HG02759 (cell line): ENCODE data around the gene FBXL16.

Source experiments
- ATAC-seq: cut with Tn5 transposase; IDR thresholded peaks from one replicate; pipeline ENCODE4 v1.9.1; 2021; ENCODE audit warnings: mild to moderate bottlenecking, moderate library complexity; ENCODE audit not compliant: unreplicated experiment

Gene FBXL16

DNA sequence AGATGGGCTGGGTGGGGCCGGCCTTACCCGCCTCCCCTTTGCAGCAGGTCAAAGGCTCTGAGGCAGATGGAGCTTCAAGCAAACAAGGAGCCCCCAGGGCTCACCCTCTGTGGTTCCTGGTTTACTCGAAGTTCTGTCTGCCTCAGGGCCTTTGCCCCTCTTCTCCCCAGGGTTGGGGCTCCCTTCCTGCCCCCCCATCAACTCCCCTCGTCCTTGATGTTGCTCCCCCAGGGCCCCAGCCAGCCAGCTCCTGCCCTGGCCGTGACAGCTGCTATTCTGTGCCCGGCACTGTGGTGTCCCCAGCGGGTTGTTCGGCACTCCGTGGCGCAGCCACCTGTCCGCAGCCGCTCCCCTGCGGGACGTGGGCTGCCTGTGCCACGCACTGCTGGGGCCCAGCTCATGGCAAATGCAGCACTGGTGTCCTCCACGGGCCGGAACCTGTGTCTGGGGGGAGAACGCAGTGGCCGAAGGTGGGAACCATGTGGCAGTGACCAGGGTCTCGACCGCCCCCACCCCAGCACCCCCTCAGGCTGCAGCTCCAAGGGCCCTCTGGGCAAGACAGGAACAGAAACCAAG, 5.0 kb upstream of the FBXL16 start:
- no peak for ATAC-seq

DNA sequence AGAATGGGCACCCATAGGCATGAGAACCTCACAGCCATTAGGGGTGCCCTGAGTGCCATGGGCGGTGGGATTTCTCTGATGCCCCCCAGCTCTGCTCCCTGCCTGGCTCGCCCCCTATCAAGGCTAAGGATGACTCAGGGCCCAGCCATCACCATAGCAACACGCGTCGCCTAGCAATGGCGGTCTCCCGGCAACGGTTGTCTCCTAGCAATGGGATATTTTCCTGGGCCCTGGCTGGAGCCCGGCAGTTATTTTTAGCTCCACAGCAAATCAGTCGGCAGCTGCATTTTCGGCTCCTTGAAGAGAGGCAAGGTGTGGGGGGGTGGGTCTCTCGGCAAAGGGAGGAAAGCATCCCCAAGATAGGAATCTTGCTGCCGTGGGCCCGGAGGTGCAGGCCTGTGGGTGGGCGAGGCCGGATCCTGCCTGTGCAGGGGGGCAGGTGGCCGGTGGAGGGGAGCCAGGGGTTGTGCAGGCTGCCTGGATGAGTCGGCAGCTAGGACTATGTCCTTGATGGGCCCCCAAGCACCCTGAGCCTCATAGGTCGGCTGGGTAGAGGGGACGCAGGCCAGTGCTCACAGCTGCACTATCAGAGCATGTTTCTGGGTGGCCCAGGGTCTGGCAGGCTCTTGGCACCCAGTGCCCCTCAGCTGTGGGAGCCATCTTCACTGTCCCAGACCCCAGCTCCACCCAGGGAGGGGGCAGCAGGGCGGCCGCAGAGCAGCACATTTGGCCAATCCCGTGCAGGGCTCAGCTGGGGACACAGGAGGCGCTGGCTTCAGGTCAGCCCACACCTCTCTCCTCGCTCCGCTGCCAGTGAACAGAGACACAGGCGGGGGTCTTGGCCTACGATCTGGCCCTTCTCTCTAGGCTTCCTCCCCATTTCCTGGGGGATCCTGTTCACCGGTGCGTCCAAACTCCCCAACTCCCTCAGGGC, 4.2 kb upstream of the FBXL16 start:
- ATAC-seq: no peak

DNA sequence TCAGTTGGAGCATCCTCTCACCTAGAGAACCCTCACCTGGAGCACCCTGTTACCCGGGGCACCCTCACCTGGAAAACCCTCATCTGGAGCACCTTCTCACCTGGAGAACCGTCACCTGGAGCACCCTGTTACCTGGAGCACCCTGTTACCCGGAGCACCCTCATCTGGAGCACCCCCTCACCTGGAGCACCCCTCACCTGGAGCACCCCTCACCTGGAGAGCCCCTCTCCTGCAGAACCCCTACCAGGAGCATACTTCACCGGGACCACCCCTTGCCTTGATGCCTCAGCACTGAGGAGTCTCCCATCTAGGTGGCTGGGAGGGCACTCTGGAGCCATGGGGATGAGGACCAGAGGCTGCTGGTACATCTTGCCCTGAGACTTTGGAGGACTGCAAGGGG, 3.4 kb upstream of the FBXL16 start:
- ATAC-seq: no peak

DNA sequence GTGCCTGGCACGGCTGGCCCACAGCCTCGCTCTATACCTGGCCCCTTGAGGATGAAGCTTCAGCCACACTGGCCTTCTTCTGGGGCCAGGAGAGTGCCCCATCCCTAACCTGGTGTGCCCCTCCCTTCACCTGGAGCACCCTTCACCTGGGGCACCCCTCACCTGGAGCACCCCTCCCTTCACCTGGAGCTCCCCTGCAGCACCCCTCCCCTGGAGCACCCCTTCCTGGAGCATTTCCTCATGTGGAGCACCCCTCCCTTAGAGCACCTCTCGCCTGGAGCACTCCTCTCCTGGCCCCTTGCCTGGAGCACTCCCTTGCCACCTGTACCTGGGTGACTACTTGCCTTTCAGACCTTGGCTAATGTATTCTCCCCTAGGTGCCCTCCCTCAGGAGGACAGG, 2.4 kb upstream of the FBXL16 start:
- ATAC-seq: no peak

DNA sequence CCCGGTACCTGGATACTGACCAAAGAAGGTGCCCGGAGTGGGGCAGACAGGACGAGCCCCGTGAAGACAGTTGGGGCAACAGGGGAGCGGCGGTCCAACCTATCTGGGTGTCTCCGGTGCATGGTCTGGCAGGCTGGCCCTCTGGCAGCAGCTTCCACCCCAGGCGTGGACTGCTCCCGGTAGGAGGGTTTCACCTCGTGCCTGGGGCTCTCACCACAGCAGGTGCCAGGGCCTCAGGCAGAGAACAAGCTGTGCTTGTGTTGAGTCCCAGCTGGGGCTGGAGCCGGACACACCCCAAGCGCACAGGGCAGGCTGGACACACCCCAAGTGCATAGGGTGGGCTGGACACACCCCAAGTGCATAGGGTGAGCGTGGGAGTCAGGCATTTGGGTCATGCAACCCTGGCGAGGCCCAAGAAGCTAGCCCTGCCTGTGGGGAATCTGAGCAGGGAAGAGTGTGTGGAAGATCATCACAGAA, 1.5 kb upstream of the FBXL16 start:
- no peak for ATAC-seq

DNA sequence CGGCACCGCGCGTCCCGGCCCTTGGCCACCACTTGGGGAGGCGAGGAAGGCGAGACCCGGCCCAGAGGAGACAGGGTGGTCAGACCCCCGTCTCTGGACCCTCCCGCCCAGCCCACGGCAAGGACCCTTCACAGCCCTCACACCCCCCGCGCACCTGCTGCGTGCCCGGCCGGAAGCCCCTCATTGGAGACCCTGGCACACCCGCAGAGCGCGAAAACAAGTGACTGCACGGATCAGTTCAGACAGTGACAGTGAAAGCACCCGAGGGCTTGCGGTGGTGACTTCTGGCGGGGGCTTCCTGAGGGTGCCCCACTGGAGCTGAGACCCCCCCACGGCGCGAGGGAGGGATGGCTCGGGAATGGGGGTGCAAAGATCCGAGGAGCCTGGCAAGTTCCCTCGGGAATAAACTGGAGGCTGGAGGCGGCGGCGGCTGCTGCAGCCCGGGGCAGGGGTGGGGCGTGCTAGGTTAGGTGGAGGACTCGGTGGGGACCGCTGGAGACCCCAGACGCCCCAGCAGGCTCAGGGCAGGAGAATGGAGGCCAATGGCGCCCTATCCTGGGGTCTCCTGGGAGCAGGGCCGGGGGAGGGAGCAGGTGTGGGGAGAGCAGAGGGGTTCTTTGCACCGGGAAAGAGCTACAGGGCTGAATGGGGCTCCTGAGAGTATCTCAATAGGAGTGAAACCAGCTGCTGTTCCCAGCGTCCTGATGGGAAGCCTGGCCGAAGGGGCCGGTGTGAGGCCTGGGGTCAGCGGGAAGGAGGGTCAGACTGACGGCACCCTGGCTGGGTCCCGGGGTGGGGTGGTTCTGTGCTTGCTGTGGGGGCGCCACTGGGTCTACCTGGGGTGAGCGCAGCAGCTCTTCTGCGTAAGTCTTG, 824 bp upstream of the FBXL16 start:
- no peak for ATAC-seq

DNA sequence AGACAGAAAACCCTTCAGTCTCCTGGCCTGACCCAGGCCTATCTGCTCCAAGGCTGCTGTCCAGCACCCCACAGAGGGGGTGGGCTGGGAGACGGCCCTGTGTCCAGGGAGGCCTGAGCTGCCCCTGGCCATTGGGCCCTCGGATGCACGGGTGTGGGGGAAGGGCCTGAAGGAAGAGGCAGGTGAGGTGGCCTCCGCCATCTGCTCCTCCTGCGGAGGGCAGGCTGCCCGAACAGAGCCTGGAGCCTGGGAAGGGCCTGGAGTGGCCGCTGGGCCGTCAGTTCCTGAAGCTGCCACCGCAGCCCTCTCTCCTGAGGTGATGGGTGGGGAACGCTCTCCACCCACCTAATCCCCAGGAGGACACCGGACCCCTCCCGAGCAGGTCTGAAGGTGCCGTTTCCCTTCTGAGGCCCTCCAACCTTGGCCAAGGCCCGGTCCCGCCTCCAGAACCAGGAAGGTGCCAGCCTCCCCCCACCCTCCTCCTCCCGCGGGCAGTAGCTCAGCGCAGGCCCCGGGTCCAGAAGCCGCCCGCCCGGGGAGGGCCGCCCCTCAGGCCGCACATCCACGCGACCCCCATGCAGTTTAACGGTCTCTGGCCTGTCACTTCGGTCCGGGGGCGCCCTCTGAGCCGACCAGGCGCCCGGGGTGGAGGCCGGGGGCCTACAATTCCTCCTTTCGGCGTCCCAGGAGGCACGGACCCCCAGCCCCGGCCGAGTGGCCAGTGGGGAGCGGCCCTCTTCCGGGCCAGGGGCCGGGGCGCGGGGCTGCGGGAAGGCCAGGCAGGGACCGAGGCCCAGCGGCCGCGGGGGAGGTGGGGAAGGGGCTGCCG, 835 bp downstream of the FBXL16 start:
- ATAC-seq: no peak

DNA sequence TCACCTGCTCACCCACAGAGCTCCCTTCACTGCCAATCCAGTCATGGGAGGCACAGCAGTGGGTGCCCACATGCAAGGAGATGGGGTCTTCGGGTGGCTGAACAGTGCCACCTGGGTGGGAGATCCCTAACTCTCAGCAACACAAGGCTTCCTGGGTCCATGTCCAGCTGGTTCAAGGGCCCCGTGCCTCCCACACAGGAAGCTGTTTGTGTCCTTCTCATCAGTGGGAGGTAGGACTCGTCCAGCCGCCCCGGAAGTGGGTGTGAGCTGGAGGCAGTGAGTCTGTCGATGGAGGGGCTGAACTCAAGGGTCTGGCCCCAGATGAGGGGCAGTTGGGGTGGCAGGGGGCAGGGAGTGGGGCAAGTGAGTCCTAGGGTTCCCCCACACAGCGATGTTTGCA, 1.6 kb downstream of the FBXL16 start:
- ATAC-seq: no peak

DNA sequence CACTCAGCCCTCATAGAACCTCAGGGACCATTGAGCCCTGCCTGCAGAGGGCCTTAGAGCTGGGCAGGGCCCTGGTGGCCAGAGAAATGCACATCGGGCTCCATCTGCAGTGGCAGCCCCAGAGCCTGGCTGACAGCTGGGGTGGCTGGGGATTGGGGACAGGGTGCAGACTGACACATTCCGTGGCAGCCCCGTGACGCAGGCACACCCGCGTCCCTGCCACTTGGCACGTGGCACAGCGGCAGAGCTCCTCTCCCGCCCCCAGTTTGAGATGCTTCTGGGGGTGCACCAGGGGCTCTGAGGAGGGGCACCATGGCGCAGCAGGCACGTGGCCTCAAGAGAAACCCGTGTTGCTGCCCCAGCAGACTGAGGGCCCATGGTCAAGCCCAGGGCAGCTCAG, 2.2 kb downstream of the FBXL16 start:
- ATAC-seq: no peak

DNA sequence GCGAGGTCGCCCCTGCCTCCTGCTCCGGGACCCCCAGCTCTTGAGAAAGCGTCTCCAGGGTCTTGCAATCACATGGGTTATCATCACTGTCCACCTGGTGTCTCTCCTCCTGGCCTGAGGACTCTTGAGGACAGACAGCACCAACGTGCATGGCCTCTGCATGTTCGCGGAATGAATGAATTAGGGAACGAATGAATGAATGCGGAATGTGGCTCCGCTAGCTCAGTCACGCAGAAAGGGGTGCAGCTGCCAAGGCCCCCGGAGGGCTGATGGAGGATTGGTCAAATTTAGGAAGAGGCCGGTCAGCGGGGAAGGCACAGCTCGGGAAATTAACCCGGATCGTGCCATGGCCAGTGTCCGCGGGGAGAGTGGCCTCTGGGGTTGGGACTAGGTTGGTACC, 3.3 kb downstream of the FBXL16 start:
- no peak for ATAC-seq

DNA sequence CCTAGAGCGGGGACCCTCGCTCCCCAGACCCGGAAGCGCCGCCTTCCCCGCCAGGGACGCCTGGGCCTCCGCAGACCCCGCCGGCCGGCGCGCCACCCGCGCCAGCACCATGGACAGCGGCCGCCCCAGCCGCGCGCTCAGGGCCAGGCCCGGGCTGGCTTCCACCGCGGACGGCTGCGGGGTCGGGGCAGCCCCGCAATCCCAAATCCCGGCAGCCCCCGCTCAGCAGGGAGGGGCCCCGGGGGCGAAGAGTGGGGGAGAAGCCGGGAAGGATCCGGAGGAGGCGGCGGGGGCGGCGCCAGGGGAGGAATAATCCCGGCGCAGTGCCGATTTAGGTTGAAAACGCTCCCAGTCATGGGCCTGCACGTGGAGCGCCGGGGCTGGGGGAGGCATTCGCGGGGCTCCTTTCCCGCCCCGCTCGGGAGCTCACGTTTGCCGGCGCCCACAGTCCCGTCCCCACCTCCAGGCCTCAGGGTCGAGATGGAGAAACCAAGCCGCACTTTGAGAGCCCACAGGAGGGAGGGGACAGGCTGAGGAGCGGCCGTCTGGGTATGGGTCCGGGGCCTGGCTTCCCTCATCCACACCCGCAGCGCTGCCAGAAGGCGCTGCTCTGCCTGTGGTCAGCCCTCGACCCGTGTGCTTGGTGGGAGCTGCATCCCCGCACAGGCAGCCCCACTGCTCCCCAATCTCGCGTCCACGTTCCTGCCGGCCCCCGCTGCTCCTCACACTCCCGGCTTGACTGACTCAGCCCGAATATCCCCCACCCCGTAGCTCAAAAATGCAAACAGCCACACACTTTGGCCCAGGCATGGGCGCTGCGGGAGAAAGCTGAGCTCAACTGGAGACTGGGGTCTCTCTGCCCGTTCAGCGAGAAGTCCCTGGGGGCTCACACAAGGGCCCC, 4.7 kb downstream of the FBXL16 start:
- ATAC-seq: no peak

DNA sequence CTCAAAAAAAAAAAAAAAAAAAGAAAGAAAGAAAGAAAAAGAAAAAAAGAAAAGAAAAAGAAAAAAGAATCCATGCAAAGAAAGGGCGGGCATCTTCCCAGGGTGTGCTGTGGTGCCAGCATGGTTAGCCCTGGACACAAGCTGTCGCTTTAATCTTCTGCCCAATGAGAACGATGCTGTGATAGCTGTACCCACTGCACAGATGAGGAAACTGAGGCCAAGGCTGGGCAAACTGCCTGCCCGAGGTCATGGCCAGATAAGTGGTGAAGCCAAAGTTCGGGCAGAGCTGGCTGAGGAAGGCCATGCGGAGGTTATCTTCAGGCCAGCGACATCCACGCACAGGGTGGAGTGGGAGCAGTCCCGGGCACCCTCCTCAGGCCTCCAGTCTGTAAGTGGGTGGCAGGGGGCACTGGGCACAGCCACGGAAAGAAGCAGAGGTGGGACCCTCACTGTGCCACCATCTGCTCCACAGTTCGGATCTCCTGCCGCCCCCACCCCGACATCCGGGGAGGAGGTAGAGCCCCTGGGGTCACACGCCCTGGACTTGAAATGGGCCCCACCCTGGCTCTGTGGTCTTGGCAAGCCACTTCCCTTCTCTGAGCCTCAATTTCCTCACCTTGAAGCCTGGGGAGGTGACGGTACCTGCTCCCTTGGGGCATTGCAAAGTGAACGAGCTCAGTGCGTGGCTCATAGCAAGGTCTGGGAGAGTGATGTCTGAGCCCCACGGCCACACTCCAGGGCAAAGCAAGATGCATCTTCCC, 6.5 kb downstream of the FBXL16 start:
- ATAC-seq: no peak

DNA sequence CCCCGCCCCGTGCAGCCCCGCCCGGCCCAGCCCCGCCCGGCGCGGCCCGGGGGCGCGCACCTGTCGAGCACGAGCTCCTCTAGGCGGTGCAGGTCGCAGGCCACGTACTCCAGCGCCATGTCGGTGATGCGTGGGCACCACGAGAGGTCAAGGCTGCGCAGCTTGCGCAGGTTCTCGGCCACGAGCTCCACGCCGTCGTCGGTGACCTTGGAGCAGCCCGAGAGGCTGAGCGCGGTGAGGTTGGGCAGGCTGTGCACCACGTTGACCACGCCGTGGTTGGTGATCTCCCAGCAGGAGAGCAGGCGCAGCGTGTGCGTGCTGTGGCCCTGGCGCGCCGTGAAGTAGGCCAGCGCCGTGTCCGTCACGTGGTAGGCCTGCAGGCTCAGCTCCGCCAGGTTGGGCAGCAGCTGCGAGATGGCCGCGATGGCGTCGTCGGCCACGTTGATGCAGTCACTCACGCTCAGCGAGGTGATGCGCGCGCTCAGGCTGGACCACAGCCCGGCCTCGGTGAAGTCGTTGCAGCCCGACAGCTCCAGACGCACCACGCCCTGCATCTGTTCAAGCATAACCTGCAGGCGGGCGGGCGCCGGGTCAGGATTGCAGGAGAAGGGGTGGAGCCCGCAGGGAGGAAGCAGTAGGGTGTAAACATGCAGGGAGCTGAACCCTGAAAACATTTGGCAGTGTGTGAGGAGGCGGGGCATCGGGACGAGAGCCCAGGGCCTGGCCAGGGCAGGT, 10.1 kb downstream of the FBXL16 start:
- no peak for ATAC-seq

DNA sequence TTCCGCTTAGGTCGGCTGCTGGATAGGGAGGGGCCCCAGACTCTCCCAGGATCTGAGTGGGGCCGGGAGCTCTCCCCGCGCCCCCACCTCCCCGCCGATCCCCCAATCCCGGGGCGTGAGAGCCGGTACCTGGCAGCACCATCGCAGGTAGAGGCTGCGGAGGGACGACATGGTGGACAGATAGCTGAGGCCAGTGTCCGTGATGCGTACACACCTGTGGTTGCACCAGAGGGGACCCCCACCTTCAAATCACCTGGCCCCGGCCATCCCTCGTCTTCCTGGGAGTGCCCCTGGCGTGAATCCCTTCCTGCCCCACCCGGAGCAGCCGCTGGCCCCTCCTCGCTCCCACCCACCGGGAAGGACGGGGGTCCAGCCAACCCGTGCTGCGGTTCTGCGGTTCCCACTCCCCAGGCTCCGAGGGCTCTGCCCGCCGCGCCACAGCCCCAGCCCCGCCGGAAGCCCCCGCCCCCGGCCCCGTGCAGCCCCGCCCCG, 10.7 kb downstream of the FBXL16 start:
- ATAC-seq: no peak

DNA sequence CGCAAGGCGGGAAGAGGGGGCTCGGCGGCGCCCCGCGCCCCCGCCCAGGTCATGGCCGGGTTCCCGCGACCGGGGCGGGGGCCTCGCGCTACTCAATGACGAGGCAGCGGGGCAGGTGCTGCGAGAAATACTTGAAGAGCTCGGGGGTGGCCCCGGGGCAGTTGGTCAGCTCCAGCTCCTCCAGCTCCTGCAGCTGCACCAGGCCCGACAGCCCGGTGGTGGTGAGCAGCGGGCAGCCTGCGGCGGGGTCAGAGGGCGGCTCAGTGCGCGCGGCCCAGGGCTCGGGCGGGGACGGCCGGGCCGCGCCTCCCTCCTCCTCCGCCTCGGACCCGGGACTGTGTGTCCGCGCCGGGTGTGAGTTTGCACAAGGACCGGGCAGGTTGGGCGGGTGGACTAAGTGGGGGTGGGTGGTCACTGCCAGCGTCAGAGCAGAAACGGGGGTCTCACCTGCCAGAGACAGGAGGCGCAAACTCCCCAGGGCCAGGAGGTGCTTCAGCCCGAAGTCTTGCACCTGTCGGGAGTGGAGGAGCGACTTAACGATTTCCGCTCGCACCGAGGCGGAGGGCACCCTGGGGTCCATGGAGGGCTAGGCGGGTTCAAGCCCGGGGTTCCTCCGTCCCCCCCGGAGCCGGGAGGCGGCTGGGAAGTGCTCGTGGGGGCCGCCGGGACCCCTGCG, 11.3 kb downstream of the FBXL16 start:
- no peak for ATAC-seq

DNA sequence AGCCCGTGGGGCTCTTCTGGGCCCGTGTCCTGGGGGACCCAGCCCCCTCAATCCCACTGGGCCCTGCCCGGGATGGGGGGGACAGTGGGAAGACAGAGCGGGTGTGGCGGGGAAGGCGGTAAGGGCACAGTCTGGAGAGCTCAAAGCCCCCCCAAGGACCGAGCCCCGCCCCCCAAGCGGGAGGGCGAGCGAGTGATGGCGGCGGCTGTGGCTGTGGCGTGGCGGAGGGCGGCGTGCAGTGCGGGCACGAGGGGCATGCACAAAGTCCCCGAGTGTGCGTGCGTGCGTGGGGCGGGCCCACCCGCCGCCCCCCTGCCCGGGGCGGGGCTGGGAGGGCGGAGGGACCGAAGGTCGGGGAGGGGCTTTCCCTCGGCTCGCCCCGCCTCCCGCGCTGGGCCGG, 11.8 kb downstream of the FBXL16 start:
- no peak for ATAC-seq

DNA sequence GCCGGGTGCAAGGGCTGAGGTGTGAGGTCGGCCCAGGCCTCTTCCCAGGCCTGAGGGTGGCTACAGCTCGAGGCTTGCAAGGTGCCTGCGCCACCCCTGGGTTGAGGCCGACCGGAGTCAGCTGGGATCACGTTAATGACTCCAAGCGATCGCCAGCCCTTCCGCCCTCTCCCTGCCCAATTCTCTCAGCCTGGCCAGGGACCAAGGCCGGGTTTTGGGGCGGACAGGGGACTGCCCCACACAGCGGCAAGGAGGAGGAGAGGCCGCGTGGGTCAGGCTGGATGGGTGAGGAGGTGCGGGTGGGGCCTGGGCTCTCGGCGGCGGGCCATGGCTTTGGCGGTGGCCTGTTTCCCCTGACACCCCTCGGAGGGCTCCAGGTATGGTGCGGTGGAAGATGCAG, 12.2 kb downstream of the FBXL16 start:
- no peak for ATAC-seq
